Activated CD8-positive, alpha-beta memory T cell treated with anti-CD3 and anti-CD28 coated beads, Interleukin-2, amount 50 U/mL, for 1 hour (primary cell): Measurements from ENCODE around the gene CCDC92B.

Experiments
- DNase-seq: peaks from one replicate; pipeline ENCODE4 v3.0.0-alpha.2; 2020; ENCODE audit errors: extremely low read depth

The CCDC92B gene

DNA sequence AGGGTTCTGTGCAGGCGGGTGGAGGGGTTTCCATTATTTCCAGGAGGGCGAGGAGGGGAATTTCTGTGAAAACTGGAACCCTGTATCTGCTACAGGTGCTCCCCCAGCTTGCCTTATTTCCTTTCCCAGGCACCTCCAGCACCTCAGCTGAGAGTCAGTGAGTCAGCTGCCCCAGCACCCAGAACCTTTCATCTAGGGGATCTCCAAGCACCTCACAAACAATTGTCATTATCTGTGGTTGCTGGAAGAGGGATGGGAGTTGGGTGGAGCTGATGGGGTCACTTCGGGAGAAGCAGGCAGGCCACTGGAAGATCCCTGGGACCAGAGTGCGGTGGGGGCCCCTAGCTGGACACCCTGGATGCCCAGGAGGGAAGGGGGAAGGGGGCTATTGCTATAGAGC is 27.8 kb downstream of the CCDC92B start:
- no peak for DNase-seq

DNA sequence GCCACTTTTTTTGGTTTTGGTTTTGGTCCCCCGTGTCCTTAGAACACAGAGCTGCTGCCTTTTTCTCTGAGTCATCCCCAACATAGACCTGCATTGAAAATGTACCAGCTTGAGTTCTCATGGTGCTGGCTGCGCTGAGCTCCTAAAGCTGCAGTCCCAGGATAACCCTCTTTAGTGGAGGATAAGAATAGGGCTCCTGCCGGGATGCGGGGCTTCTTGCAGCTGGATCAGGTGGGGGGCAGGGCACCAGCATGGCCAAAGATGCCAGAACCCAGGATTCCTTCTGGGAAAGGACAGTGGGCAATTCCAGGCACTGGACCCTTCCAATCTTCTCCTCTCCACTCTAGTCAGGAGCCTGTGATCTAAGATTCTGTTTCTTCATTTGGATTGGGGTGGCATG is 29.6 kb downstream of the CCDC92B start:
- no peak for DNase-seq

DNA sequence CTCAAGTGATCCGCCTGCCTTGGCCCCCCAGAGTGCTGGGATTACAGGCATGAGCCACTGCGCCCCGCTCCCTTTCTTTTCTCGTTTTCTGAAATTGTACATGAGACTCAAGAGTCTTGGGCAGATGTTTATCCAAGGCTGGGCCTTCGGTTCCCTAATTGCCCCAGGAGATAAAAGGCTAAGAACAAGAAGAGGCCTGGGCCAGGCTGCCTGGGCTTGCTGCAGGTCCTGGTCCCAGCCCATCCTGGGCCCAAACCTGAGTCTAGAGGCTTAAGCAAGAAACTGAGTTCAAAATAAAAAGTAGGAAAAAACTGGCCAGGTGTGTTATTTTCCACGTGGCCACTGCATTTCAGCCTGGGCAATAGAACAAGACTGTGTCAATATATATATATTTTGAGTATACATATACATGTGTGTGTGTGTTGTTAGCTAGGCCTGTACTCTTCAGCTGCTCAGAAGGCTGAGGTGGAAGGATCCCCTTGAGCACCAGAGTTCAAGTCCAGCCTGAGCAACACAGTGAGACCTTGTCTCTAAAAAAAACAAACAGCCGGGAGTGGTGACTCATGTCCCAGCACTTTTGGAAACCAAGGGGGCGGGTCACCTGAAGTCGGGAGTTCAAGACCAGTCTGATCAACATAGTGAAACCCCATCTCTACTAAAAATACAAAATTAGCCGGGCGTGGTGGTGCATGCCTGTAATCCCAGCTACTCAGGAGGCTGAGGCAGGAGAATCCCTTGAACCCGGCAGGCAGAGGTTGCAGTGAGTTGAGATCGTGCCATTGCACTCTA is 31.1 kb downstream of the CCDC92B start:
- no peak for DNase-seq

DNA sequence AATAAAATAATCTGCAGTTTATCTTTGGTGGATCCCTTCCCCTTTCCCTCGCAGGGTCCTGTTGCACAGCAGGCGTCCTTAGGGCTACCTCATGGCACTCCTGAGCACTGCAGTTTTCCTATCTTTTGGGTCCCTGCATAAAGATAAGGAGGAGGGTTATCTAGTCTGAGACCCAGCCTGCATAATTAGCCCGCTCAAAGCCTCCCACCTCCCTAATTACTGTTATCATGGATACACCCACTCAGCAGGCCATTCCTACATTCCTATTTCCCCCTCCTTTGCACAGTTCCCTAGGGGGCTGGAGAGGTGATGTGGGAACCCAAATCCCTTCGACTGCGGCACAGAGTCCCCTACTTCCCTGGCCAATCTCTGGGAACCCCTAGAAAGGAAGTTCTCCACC is 32.8 kb downstream of the CCDC92B start:
- DNase-seq: no peak

DNA sequence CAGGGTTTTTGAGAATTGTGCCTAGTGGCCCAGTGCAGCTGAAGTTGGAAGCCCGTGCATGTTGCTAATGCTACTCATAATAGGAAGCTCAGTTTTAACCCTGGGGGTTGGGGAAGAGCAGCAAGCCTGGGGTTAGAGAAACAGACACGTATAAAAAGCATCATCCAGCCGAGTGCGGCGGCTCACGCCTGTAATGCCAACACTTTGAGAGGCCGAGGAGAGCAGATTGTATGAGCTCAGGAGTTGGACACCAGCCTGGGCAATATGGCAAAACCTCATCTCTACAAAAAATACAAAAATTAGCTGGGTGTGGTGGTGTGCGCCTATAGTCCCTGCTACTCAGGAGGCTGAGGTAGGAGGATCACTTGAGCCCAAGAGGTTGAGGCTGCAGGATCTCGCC is 35.6 kb downstream of the CCDC92B start:
- DNase-seq: no peak

DNA sequence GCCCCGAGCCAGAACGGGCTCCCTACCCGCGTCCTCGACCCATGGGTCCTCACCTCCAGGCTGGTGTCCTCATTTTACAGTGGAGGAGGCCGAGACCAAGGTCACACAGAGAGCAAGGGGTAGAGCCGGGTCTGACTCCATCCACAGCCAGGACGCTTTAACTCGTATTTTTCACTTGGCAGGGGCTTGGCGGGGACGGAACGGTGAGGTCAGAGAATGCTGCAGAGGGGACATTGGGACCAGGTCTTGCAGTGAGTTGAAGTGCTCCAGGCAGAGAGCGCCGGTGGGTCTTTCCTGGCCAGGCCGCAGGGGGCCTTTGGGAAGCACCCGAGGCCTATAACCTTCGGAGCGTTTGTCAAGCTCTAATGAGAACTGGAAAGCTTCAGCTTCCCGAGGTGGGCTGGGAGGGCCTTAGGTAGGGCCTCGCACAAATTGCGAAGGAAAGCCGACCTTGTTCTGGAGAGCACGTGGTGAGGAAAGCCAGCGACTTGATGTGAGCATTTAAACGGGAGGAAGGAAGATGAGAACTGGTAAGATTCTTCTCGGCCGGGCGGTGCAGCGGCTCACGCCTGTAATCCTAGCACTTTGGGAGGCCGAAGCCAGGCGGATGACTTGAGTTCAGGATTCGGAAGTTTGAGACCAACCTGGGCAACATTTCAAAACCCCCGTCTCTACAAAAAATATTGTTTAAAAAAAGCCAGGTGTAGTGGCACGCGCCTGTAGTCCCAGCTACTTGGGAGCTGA is 37.0 kb downstream of the CCDC92B start:
- no peak for DNase-seq

DNA sequence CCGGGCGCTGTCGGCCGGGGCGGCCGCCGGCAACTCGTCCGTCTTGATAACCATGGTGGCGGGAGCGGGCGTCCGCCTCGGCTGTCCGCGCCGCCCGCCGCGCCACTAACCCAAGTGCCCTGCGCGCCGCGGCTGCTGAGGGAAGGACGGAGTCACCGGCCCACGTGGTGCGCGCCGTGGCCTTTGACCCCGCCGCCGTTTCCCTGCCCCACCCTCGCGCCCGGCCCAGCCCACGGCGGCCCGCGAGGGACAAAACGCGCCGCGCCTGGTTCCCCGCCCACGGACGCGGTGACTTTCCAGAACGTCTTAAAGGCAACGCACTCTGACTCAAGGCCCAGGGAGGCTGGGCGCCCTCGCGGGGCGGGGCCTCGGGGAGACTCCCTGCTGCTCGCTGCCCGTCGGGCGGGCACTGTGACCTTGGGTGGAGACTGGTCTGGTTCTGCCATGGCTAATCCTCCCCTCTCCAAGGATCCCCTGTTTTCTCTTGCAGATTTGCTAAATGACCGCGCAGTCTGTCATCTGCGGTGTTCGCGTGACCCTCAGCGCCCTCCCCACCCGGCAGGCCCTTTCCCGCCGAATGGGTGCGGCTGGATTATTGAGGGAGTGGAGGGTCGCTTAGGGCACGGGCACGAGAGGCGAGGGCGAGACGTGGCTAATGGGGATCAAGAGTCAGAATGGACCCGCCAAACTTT is 37.7 kb downstream of the CCDC92B start, which contains the start of gene CLUH:
Gene CLUH (minus strand): TSS at position 157 of the 692 bp plus-strand sequence. CDS start 103 bp downstream, at position 54.
- peak; percentile 77 for DNase-seq

DNA sequence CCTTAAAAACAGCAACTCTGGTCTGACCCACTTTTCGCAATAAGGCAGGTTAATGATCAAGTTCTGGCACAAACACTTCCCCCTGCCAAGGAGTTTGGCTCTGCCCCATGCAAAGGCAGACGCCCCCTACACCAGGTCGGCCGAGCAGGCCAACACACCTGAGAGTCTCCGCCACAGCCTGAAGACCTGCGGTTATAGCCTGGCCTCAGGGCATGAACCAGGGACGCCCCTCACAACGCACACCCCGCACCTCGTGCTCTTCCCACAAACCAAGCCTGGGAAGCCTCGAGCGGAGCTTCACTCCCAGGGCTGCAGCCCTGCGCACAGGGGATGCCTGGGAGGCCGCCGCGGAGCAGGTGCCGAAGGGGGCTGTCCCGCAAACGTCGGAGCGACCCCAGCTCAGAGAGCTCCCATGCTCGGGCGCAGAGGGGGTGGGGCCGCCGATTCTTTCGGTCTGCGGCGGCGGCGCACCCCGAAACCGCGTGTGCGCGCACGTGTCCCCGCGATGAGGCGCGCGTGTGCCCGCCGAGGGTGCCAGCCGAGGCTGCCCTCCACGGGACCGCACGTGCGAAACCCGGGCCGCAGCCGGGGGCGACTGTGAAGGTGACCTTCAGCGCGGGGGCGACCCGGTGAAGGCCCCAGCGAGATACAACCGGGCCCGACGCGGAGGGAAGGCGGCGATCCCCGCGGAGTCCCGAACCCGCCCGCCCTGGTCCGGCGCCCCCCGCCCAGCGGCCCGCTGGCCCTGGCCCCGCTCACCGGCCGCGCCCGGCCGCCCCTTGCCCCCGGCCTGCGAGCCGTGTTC is 38.4 kb downstream of the CCDC92B start:
- no peak for DNase-seq

DNA sequence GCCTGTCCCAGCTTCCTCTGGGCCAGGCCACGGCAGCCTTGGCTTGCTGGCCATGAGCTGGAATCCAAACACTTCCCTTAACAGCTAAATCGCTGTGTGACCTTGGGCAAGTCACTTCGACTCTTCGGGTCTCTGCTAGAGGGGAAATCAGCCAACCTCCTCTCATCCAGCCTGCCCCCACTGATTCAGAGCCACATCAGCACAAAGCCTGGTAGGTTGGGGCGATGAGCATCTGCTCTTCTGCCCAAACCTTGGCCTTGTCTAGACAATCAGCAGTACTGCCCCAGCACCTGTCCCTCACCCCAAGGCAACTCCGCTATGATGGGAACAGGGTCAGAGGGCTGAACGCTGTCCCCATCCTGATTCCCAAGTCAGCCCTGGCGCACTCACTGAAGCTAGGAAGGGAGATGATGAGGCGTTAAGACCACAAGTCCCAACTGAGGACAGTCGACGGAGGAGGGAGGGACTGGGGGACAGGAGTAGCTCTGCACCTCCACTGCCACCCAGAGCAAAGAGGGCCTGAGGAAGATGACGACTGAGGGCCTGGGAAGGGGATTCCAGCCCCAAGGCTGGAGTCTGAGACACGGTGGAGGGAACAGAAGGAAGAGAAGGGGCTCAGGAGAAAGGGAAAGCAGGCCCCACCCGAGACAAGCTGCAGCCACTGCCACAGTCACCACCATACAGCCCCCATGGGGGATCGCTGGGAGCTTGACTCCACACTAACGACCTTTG is 39.2 kb downstream of the CCDC92B start:
- DNase-seq: no peak

DNA sequence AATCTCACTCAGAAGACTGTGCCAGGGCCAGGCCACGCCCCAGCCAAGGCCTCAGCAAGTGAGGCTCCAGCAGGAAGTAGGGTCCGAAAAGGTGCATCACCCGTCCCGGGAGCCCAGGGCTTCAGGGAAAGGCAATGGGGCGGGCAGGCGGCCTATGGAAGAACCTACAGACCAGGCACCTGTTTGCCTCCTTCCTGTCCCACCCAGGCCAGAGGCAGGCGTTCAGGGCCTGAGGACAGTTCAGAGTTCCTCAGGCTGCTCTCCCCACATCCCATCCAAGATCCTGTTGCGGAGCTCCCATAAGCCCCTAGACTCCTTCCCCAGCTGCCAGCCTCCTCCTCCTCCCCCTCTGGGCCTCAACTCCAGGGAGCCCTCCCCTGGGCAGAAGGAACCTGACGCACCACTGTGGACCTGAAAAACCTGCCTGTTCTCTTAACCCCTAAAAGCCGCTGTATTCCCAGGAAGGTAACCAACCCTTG is 40.2 kb downstream of the CCDC92B start:
- no peak for DNase-seq

DNA sequence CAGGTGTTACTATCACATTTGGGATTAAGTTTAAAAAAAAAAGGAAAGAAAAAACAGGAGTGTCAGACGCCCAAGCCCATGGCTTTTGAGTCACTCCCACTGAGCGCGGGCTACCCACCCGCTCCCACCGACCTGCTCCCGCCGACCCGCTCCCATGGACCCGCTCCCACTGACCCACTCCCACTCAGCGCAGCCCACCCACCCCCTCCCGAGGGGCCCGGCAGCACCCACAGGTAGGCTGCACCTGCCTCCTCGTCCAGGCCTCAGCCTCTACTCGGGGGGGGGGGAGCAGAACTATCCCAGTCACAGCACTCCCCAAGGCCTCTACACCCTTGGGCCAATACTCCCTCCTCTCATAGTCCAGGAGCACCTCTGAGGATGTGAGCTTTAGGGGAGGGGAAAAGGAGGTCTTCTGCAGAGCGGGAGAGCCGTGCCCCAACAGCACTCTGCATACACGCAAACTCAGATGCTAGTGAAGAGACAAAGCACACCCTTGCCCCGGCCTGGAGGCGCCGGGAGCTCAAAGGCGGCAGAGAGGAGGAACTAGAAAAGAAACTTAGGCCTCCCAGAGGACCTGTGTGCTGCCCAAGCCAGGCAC is 40.8 kb downstream of the CCDC92B start:
- no peak for DNase-seq

DNA sequence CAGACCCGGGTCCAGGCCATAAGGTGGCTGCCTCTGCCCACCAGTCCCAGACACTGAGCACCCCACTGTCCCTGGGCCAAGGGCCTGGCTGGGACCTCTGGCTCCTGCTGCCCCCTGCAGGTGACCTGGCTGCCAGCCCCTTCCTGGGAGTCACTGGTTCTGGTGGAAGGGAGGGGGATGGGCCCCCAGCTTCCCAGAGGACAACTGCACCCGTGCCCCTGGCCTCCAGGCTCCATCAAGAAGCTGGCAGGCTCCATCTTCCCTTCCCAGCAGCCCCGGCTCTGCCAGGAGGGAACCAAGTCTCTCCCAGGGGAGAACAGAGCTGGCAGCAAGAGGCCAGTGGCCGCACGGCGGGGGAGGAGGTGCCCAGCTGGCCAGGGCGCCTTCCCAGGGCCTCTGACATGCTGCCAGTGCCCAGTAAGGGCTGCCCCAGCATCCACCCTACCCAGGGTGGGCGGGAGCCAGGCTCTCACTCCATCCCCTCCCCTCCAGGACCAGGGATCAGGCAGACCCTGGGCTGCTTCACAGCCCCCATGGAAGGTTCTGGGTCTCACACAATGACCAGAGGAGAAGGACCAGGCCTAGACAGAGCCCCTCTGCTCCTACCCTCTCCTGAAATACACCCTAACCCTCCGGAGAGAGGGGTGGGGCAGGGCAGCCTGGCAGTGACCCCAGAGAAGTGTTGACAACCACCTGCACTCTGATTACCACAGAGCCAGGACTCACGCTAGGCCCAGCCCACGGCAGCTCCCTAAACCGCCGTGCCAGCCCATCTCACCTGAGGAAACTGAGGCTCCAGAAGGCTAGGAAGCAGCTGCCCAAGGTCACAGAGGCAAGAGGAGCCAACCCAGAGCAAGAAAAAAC is 41.5 kb downstream of the CCDC92B start:
- no peak for DNase-seq

DNA sequence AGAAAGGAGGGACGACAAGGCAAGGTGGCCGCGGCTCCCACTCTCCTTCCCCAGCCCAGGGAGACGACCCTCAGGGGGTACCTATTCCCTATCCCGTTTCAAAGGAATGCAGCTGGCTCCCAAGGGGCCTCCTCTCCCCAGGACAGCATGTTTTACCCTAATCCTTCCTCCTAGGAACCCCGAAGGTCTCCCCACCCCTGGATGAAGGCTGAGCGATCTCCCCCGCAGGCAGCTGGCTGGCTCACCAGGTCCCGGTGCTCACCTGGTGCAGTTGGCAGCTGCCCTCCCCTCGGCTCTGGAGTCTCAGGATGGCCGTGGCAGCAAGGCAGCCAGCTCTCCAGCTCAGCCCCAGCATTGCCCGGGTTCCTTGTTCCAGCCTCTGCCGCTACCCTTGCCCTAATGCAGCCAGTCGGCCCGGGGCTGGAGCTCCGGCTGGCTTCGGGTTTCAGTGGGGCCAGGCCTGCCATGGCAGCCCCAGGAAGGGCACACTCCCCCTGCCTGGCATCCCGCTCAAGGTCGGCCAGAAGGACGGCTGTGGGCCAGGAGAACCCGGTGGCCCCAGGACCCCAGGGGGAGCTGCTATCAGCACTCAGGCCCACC is 42.4 kb downstream of the CCDC92B start:
- no peak for DNase-seq

DNA sequence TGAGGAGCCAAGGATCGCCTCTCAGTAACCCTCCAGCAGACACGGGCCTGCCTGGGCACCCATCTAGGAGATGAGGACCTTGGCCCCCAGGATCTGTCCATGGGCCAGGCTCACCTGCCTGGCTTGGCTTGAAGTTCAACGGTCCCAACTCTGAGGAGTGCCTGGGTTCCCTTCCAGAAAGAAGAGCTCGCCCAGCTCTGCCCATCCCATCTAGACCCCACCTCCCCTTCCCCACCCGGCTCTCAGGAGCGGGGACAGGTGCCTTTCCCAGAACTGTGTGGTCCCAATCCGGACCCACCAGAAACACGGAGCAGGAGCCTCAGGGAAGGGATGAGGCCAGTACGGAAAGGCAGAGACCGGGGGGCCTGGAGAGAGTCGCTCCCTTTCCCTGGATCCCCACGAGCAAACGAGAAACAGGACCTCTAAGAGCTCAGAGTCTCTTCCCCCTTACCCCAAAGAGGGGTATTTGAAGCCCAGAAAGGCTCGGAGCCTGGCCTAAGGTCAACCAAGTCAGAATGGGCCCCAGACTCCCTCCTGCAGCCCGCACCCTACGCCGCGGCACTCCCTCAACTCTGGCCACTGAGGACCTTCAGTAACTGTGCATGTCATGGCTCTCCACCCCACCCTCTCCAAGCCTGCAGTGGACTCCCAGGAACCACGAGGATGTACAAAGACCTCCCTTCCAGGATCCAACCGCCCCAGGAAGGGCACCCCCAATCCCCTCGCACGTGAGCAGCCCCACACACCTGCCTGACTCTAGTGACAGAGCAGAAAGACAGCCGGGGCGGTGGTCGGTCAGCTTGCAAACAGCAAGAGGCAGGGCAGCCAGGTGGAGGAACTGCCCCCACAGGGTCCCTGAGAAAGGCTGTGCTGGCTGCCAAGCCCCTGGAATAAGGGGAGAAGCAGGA is 43.3 kb downstream of the CCDC92B start:
- no peak for DNase-seq

DNA sequence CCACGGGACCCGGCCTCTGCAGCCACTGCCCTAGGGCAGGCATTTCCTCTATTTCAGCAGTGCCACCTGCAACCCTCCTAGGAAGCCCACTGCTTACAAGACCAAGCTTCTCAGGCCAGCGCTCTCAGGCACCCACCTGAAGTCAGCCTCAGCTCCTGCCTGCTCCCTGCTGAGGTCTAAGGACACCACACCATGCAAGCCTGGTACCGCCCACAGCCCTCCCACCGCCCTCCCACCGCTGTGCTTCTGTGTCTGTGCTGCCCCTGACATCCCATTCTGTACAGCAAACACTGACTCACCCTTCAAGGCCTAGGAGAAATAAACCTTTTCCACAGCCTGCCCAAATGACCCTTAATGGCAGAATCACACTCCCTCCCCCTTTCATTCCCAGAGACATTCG is 44.2 kb downstream of the CCDC92B start:
- no peak for DNase-seq

DNA sequence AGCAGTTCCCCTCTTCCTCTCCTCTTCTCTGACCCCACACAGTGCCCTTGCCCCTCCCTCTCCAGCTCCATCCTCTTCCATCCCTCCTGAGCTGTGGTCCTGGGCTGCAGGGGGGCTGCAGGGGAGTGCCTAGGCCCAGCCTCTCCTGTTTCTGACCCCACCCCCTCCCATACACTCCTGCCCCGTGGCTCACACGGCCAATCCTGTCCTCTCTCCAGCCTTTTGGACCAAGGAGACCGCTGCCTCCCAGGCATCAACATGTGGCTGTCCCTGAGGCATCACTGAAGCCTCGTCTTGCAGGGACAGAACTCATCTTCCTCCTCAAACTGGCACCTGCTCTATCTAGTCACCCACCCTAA is 44.6 kb downstream of the CCDC92B start:
- no peak for DNase-seq

DNA sequence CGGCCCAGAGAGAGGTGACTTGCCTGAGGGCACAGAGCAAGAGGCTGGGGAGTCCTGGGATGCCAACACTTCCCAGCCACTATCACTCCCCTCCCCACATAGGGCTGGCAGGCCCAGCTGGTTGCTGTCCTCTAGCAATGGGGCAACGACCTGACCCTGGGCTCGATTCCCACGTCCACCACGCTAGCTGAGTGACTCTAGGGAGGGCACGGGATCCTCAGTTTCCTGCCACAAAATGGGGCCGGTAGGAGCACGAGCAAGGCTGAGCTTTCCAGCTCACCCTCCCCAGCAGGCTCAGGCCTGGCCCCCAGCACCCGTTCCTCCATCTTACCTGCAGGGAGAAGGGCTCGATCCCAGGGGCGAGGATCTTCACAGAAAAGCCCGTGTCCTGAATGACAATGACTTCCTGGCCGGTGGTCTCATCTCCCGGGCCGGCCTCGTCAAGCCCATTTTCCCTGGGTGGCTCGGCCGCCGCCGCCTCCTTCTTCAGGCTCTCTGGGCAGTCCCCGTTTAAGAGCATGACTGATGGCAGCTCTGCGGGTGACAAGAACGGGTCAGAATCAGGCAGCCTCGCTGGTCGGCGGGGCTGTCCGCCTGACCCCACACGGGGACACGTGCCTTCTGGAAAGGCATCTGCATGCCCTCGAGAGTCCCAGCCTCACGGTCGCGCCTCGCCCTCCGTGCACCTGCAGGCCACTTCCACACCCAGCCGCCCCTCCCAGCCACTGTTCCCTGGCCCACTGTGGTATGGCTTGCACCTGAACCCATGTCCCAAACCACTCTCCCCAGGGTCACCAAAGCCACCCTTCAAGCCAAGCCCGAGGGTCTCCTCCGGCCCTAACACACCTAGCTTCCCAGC is 45.2 kb downstream of the CCDC92B start:
- DNase-seq: no peak
